Measurements from ENCODE around the gene SAFB. TPM values are rescaled to one million over a fixed set of nuclear protein-coding genes. Genes with fewer than 3 reads are reported as not detected.

SAFB gene
- total and polyA plus RNA-seq, 2 of the 13 experiments (the other 11 are each of a cell fraction or from before 2014, with no cell fraction given): 21.0 to 28.4 TPM

DNA sequence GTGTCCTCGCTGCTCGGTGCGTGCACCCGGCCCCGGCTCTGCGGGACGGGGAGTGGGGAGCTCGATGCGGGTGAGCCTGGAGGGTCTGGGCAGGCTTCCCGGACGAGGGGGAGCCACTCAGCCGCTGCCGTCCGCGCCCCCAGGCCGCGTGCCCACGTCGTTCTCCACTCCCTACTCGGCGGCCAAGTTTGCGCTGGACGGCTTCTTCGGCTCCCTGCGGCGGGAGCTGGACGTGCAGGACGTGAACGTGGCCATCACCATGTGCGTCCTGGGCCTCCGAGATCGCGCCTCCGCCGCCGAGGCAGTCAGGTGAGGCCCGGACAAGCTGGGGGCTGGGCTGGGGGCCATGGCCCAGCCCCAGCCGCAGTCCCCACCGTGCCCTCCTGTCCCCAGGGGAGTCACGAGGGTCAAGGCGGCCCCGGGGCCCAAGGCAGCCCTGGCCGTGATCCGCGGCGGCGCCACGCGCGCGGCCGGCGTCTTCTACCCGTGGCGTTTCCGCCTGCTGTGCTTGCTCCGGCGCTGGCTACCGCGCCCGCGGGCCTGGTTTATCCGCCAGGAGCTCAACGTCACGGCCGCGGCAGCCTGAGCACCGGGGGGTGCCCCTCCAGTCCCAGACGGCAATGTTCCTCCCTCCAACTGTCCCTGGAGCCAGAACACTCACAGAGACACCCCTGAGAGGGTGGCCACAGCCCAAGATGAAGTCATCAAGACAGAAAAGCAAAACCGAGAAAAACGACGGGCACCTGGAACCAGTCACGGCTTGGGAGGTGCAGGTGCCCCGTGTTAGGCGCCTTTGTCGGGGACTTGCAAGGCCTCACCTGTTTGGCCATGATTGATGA lies 64.7 kb downstream of the SAFB start (continued):
- TF ChIP-seq, protein P1, sequence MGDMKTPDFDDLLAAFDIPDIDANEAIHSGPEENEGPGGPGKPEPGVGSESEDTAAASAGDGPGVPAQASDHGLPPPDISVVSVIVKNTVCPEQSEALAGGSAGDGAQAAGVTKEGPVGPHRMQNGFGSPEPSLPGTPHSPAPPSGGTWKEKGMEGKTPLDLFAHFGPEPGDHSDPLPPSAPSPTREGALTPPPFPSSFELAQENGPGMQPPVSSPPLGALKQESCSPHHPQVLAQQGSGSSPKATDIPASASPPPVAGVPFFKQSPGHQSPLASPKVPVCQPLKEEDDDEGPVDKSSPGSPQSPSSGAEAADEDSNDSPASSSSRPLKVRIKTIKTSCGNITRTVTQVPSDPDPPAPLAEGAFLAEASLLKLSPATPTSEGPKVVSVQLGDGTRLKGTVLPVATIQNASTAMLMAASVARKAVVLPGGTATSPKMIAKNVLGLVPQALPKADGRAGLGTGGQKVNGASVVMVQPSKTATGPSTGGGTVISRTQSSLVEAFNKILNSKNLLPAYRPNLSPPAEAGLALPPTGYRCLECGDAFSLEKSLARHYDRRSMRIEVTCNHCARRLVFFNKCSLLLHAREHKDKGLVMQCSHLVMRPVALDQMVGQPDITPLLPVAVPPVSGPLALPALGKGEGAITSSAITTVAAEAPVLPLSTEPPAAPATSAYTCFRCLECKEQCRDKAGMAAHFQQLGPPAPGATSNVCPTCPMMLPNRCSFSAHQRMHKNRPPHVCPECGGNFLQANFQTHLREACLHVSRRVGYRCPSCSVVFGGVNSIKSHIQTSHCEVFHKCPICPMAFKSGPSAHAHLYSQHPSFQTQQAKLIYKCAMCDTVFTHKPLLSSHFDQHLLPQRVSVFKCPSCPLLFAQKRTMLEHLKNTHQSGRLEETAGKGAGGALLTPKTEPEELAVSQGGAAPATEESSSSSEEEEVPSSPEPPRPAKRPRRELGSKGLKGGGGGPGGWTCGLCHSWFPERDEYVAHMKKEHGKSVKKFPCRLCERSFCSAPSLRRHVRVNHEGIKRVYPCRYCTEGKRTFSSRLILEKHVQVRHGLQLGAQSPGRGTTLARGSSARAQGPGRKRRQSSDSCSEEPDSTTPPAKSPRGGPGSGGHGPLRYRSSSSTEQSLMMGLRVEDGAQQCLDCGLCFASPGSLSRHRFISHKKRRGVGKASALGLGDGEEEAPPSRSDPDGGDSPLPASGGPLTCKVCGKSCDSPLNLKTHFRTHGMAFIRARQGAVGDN (CRISPR knock-in tag; IDR thresholded peaks at IDR 0.05): peak; percentile 33
- TF ChIP-seq, protein P2, sequence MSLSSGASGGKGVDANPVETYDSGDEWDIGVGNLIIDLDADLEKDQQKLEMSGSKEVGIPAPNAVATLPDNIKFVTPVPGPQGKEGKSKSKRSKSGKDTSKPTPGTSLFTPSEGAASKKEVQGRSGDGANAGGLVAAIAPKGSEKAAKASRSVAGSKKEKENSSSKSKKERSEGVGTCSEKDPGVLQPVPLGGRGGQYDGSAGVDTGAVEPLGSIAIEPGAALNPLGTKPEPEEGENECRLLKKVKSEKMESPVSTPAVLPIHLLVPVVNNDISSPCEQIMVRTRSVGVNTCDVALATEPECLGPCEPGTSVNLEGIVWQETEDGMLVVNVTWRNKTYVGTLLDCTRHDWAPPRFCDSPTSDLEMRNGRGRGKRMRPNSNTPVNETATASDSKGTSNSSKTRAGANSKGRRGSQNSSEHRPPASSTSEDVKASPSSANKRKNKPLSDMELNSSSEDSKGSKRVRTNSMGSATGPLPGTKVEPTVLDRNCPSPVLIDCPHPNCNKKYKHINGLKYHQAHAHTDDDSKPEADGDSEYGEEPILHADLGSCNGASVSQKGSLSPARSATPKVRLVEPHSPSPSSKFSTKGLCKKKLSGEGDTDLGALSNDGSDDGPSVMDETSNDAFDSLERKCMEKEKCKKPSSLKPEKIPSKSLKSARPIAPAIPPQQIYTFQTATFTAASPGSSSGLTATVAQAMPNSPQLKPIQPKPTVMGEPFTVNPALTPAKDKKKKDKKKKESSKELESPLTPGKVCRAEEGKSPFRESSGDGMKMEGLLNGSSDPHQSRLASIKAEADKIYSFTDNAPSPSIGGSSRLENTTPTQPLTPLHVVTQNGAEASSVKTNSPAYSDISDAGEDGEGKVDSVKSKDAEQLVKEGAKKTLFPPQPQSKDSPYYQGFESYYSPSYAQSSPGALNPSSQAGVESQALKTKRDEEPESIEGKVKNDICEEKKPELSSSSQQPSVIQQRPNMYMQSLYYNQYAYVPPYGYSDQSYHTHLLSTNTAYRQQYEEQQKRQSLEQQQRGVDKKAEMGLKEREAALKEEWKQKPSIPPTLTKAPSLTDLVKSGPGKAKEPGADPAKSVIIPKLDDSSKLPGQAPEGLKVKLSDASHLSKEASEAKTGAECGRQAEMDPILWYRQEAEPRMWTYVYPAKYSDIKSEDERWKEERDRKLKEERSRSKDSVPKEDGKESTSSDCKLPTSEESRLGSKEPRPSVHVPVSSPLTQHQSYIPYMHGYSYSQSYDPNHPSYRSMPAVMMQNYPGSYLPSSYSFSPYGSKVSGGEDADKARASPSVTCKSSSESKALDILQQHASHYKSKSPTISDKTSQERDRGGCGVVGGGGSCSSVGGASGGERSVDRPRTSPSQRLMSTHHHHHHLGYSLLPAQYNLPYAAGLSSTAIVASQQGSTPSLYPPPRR (CRISPR knock-in tag; IDR thresholded peaks at IDR 0.05; ENCODE audit: borderline replicate concordance): no peak; the same call in 1 of the 2 replicates
- TF ChIP-seq ELF4 (CRISPR knock-in tag; IDR thresholded peaks at IDR 0.05; ENCODE audit: borderline replicate concordance) (no peak), MXD4 (CRISPR knock-in tag; IDR thresholded peaks at IDR 0.05) (no peak), POGZ (CRISPR knock-in tag; IDR thresholded peaks at IDR 0.05) (no peak; the same call in 1 of the 2 replicates), SMC3 (IDR thresholded peaks at IDR 0.05; ENCODE audit: low read length) (no peak), TCF12 (IDR thresholded peaks at IDR 0.05) (no peak), TCF12 (CRISPR knock-in tag; IDR thresholded peaks at IDR 0.05) (no peak), PAWR (CRISPR knock-in tag; IDR thresholded peaks at IDR 0.05; ENCODE audit: borderline replicate concordance) (no peak), ZC3H13 (CRISPR knock-in tag; IDR thresholded peaks at IDR 0.05) (0 out of 2 replicates have a peak, but pooled peaks have one; percentile 60)
- TF ChIP-seq, protein P3, sequence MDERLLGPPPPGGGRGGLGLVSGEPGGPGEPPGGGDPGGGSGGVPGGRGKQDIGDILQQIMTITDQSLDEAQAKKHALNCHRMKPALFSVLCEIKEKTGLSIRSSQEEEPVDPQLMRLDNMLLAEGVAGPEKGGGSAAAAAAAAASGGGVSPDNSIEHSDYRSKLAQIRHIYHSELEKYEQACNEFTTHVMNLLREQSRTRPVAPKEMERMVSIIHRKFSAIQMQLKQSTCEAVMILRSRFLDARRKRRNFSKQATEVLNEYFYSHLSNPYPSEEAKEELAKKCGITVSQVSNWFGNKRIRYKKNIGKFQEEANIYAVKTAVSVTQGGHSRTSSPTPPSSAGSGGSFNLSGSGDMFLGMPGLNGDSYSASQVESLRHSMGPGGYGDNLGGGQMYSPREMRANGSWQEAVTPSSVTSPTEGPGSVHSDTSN (CRISPR knock-in tag; IDR thresholded peaks at IDR 0.05): no peak
- TF ChIP-seq, protein P4, sequence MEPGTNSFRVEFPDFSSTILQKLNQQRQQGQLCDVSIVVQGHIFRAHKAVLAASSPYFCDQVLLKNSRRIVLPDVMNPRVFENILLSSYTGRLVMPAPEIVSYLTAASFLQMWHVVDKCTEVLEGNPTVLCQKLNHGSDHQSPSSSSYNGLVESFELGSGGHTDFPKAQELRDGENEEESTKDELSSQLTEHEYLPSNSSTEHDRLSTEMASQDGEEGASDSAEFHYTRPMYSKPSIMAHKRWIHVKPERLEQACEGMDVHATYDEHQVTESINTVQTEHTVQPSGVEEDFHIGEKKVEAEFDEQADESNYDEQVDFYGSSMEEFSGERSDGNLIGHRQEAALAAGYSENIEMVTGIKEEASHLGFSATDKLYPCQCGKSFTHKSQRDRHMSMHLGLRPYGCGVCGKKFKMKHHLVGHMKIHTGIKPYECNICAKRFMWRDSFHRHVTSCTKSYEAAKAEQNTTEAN (CRISPR knock-in tag; conservative IDR thresholded peaks at IDR 0.05): no peak
